Measurements from ENCODE around the gene WWOX.
A peak's percentile ranks its signal among the peaks of the same experiment; 100 is the strongest.

The WWOX gene

DNA sequence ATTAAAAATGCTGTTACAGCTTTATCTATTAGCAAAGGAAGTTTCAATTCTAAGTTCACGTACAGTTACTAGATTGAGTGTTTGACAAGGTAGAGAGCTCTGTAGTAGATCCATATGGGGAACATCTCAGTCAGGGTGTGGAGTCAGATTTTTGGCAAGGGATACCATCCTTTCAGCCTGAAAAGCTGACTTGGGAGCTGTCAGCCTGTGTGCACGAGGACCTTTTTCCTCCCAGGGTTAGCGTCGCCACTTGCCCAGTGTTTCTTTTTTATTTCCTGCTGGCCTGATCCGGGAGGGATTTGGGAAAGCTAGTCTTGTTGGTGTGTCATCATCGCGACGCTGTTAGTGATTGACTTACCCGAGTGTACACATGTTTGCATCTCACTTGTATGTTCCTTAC lies 29.5 kb downstream of the WWOX start:
- TF ChIP-seq, protein P1, sequence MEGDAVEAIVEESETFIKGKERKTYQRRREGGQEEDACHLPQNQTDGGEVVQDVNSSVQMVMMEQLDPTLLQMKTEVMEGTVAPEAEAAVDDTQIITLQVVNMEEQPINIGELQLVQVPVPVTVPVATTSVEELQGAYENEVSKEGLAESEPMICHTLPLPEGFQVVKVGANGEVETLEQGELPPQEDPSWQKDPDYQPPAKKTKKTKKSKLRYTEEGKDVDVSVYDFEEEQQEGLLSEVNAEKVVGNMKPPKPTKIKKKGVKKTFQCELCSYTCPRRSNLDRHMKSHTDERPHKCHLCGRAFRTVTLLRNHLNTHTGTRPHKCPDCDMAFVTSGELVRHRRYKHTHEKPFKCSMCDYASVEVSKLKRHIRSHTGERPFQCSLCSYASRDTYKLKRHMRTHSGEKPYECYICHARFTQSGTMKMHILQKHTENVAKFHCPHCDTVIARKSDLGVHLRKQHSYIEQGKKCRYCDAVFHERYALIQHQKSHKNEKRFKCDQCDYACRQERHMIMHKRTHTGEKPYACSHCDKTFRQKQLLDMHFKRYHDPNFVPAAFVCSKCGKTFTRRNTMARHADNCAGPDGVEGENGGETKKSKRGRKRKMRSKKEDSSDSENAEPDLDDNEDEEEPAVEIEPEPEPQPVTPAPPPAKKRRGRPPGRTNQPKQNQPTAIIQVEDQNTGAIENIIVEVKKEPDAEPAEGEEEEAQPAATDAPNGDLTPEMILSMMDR (IDR thresholded peaks at IDR 0.05; ENCODE audit: low read depth, low read length): no peak
- no peak for DNase-seq (ENCODE audit: extremely low read depth, low read depth)

DNA sequence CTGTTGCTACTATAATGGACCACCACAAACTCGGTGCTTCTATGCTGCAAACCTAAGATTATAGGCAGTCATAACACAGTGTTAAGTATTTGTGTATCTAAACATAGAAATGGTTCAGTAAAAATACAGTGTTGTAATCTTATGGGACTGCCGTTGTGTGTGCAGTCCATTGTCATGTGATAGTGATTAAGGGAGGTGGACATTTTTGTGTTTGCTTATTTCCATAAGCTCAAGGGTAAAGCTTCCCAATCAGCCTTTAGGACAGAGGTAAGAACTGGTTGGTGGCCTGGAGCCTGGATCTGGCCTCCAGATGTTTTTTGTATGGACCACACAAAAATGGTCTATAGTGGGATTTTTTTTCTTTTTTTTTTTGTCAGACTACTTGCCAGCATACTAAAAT lies 29.9 kb downstream of the WWOX start:
- TF ChIP-seq, protein P1 (IDR thresholded peaks at IDR 0.05; ENCODE audit: low read depth, low read length): no peak
- DNase-seq (ENCODE audit: extremely low read depth, low read depth): peak; percentile 37

DNA sequence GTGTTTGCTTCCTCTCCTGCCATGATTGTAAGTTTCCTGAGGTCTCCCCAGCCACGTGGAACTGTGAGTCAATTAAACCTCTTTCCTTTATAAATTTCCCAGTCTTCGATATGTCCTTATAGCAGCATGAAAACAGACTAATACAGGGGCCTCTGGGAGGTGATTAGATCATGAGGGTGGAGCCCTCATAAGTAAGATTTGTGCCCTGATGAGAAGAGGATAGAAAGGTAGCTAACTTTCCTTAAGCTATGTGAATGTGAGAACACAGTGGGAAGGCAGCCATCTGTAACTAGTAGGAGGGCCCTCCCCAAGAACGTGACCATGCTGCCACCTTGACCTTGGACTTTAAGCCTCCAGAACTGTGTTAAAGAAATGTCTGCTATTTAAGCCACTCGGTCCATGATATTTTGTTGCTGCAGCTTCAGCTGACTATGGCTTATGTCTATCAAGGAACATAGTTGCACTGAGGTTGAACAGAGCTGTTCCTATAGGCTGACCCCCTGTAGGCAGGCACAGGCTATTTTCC lies 30.7 kb downstream of the WWOX start:
- TF ChIP-seq, protein P1 (IDR thresholded peaks at IDR 0.05; ENCODE audit: low read depth, low read length): no peak
- no peak for DNase-seq (ENCODE audit: extremely low read depth, low read depth)

DNA sequence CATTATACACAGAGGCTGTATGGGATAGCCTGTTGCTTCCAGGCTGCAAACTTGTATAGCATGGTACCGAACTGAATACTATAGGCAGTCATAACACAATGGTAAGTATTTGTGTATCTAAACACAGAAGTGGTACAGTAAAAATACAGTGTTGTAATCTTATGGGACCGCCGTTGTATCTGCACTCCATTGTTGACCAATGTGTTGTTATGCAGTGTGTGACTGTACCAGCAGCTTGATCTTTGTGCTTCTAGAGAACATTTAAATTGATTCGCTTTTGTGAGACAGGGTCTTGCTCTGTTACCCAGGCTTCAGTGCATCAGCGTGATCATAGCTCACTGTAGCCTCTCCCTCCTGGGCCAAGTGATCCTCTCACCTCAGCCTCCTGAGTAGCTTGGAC lies 31.5 kb downstream of the WWOX start:
- TF ChIP-seq, protein P1 (IDR thresholded peaks at IDR 0.05; ENCODE audit: low read depth, low read length): no peak
- no peak for DNase-seq (ENCODE audit: extremely low read depth, low read depth)

DNA sequence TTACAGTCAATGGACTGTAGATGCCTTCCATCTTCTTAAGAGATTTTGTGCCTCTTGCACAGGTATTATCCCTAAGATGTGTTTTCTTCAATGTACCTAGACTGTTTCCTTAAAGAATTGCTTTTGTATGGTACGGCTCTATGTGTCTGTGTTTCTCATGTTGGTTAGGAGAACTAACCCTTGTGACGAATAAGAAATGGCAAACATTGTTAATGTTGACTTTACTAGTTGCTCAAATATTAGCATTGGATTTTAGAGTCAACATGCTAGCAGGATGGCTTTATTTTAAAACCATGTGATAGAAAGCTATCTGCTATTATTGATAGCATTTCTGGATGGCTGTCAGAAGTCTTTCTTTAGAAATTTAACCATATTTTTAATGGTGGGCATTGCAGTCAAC lies 34.5 kb downstream of the WWOX start:
- DNase-seq (ENCODE audit: extremely low read depth, low read depth): no peak
- TF ChIP-seq, protein P1 (IDR thresholded peaks at IDR 0.05; ENCODE audit: low read depth, low read length): no peak

DNA sequence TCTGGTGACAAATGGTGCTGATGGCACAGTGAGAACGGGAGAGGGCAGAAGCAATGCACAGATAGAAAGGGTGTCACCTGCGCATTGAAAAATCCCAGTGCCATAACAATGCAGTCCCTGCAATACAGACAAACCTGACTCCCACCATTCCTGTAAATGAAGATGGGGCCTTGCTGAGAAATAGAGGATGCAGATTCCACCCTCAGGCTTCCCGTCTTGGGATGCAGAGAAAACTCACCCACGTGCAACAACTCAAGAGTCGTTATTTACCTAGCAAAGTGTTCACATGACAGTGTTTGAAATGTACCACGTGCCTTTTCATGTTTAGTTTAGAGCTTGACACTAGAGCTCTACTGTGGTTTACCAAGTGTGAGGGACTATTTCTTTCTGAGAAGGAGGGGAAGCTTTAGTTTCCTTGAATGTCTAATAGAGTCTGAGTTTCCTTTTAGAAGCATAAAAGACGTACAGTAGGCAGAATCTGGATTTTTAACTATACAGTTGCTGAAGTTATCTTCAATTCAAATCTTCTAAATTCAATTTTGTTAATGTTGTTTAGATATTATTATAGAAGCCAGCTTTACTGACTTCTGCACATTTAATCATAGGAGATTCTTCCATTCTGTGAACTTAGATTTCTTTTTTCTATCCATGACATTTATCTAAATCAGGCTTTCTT lies 35.6 kb downstream of the WWOX start:
- TF ChIP-seq, protein P1 (IDR thresholded peaks at IDR 0.05; ENCODE audit: low read depth, low read length): no peak
- no peak for DNase-seq (ENCODE audit: extremely low read depth, low read depth)

DNA sequence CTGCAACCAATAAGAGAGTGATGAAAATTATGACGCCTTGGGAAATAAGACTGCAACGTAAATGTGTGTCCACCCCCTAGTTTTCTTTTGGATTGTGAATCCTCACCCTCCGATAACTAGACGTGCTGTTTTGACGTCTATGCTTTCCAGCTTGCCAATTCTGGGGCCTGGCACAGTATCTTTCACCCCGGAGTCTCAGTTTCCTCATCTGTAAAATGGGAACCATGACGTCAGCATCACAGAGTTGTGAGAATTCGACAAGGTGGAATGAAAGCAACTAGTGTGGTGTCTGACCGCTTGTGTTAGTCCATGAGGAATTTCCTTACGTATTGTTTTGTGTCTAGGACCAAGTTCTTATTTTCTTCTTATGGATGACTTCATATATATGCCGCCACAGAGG lies 37.7 kb downstream of the WWOX start:
- TF ChIP-seq, protein P1 (IDR thresholded peaks at IDR 0.05; ENCODE audit: low read depth, low read length): no peak
- DNase-seq (ENCODE audit: extremely low read depth, low read depth): no peak
